GM21737 (cell line): ENCODE results near the gene TULP1.
"Not testable (repeated sequence)": the region's sequence is repeated elsewhere in the genome, so short reads cannot be mapped to it uniquely, and the experiment has no call there.

ENCODE experiments used
- ATAC-seq: cut with Tn5 transposase; IDR thresholded peaks from one replicate; pipeline ENCODE4 v1.9.1; 2021; ENCODE audit warnings: mild to moderate bottlenecking, moderate library complexity; ENCODE audit not compliant: unreplicated experiment

TULP1 gene

DNA sequence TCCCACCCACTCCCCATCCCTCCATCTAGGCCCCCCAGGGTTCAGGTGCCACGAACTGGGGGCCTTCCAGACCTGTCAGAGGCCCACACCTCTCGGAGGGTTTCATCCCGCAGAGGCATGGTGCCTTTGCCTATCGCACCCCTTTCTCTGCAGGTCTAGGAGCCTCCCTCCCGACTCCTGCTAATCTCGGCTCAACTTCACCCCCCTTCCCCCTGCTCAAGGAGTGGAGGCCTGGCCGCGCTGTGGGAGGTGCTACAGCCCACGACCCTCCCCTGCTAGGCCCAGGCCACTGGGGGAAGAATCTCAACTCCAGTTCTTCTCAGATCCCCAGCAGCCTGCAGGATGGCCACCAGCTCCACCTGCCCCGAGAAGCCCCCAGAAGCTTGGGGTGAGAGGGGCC lies at the start of gene TULP1:
TSS of gene TULP1 (minus strand) at position 157 of the 400 bp plus-strand sequence. CDS start at position 119, 38 bp downstream.
- no peak for ATAC-seq

DNA sequence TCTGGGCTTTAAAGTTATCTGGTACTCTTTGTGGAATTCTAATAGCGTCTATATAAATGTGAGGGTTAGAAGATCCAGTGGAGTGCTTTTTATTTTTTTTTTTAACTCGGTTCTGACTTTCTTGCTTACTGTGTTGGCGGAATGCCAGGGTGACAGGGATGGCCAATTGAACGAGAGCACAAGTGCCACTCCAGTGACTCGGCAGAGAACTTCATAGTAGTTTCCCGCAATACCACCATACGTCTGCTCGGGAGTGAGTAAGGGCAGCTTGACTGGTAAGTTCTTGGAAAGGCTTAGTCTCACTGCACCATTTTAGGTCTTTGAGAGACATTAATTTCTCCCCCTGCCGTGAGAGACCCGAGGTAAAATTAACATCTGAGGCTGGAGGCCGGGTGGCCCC lies 49.4 kb upstream of the TULP1 start:
- ATAC-seq, result no peak

DNA sequence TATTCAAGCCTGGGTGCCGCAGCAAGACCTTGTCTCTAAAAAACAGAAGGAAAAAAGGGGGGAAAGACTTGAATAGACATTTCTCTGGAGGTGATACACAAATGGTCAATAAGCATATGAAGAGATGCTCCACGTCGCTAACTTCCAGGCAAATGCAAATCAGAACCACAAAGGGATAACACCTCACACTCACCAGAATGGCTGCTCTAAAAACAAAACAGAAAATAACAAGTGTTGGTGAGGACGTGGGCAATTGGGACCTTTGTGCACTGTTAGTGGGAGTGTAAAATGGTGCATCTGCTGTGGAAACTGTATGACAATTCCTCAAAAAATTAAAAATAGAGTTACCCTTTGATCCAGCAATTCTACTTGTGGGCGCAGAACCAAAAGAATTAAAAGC lies 48.4 kb upstream of the TULP1 start:
- ATAC-seq, result no peak

DNA sequence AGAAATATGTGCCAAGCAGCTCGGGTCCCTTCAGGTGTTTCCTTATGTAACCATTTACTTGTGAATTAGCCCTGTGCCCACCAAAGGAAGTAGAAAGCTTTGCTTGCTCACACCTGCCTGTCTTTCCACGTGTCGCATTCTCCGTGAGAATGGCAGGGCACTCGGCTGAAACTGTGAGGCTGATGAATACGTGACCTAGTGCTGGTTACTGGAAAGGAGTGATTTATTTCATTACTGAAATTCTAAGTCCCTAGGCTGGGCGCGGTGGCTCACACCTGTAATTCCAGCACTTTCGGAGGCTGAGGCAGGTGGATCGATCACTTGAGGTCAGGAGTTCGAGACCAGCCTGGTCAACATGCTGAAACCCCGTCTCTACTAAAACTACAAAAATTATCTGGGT lies 45.9 kb upstream of the TULP1 start:
- no peak for ATAC-seq

DNA sequence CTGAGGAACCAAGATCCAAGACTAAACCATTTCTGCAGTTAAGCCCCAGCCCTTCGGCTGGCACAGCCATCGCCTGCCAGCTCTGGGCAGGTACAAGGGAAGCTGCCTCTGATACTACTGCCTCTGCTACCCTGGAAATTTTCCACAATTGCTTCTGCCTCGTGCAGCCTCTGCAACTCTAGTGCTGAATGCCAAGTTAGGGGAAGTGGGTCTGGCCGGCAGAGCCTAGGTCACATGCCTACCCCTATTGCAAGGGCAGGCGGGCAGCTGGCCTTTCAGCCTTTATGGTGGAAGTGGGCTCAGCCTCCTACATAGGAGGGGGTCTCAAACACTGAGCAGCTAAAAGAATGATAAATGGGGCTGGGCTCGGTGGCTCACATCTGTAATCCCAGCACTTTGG lies 44.5 kb upstream of the TULP1 start:
- ATAC-seq, result no peak

DNA sequence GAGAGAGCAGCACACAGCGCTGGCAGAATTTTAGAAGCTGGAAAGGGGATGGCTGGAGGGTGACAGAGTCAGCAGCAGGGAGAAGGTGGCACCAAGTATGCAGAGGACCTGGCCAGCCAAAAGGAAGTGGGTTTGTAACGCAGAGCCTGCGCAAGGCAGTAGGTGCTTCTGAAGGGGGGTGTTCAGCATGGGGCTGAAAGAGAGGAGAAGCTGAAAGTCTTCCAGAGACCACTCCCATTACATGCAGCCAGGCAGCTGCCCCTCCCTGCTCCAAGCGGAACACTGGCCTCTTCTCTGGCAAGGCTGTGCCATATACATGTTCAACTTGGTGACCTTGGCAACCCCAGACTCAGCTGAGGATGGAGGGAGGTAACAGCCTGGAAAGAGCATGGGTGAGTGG lies 42.1 kb upstream of the TULP1 start:
- no peak for ATAC-seq

DNA sequence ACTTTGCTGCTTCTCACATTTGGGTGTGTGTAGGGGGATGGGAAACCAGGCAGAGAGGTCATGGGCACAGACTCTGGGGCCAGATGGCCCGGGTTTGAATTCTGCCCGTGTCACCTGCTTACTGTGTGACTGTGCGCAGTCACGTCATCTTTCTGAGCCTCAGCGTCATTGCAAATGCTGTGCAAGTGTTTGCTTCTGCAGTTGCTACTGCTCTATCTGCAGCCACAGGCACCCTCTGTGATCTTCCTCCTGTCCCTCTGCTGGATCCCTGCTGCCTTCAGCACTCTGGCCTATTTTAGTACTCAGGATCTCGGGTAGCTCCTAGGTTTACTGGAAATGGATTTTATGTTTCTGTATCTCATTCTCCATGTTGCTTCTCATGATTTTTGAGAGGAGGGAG lies 40.6 kb upstream of the TULP1 start:
- ATAC-seq, result no peak

DNA sequence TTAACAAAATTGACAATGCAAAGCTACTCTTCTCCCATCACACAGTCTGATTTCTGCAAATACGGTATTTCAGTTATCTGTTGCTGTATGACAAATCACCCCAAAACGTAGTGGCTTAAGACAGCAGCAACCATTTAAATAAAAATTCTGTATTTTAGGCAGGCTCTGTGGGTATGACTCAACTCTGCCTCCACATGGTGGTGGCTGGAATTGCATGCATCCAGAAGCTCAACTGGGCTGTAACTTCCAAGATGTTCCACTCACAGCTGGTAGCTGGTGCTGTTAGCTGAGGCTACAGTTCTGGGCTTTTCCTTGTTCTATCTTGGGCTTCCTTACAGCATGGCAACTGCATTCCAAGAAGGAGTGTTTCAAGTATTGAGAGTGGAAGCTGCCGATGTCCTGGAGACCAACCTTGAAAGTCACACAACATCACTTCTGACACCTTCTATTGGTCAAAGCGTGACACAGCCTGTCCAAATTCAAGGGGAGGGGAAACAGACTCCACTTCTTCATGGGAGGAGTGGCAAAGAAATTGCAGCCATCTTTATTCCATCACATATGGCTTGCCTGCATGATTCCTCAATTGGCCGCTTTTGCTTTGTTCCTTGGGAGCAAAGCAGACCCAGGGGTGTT lies 39.7 kb upstream of the TULP1 start:
- ATAC-seq, result no peak

DNA sequence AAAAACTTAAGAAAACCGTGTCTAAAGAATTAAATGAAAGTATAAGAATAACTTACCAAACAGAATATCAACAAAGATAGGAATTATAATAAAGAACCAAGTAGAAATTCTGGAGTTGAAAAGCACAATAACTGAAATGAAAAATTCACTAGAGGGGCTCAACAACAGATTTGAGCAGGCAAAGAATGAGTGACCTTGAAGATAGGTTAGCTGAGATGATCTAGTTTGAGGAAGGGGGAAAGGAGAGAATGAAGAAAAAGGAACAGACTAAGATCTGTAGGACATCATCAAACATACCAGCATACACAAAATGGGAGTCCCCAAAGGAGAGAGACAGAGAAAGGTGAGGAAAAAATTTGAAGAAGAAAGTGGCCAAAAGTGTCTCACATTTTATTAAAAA lies 37.7 kb upstream of the TULP1 start:
- ATAC-seq, result no peak

DNA sequence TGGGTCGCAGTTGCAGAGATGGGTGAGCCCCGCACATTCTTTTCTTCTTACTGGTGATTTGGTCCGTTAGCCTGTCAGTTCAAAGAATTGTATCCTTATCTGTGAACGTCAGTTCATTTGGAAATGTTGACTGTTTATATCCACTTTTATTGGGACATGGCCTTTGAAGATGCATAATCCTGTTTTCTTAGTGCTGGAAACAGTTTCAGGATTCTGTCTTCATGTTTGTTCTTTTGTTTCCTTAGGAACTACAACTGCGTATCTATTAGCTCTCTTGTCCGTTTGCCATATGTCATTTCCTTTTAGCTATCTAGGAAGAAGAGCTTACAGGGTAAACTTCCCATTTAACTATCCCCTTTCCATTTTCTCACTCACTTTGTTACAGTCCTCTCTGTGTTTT lies 35.0 kb upstream of the TULP1 start:
- ATAC-seq, result no peak

DNA sequence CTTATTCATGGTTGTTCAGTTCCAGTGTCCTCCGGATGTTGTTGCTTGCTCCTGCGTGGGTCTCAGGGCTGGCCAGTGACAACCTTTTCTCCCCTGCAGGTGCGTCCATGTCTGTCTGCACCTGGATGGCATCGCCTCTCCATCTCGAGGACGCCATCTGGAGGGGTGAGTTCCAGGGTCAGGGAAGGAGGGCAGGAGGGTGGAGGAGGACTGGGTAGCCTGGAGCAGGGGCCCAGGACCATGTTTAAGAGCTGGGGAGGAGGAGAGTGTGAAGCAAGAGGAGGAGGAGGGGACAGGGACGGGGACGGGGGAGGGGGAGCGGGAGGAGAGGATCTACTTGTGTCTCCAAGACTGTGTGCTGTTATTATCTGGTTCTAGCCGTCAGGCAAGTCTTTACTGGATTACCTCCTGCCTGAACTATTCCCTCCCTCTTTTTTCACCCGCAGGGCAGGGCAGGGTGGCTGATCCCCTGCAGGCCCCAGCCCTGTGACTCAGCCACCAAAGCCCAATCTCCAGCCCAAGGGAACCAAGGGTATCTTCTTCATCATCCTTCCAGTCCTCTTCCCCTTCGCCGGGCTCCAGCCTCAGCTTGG lies 32.2 kb upstream of the TULP1 start:
- ATAC-seq, result no peak

DNA sequence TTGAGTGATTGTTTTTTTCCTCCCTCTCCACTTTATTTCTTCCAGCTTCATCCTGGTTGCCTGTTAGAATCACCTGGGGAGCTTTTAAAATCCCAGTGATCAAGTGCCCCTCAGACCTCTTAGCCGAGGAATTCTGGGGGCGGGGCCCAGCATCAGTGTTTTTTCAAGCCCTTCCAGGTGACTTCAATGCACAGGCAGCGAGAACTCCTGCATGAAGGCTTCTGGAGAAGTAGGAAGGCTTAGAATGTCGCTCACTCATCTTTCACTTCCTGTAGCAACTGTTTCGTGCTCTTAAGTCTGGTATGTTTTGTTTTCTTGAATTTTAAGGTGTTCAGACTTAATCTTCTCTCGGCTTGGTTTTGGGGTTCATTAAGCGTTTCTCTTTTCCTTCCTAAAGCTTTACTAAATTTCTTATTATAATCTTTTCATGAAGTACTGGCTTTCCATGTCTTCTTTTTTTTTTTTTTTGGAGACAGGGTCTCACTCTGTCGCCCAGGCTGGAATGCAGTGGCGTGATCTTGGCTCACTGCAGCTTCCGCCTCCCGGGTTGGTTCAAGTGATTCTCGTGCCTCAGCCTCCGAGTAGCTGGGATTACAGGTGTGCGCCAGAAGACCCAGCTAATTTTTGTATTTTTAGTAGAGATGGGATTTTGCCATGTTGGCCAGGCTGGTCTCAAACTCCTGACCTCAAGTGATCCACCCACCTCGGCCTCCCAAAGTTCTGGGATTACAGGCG lies 30.9 kb upstream of the TULP1 start:
- ATAC-seq, result no peak

DNA sequence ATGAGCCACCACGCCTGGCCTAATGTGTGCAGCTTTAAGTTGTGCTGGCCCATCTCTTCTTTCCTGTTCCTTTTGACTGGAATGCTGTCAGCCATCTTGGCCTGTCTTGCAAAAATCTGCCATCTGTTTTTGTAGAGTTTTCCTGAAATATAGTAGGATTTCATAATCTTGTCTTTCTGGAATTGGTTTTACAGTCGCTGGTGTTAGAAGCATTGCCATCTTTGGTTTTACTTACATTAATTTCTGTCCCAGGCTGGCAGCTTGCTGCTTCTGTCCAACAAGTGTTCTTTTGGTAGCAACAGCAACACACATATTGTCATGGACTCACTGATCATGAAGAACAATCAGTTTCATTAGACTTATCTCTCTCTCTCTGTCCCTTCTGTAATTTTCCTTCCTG lies 29.1 kb upstream of the TULP1 start:
- ATAC-seq, result no peak

DNA sequence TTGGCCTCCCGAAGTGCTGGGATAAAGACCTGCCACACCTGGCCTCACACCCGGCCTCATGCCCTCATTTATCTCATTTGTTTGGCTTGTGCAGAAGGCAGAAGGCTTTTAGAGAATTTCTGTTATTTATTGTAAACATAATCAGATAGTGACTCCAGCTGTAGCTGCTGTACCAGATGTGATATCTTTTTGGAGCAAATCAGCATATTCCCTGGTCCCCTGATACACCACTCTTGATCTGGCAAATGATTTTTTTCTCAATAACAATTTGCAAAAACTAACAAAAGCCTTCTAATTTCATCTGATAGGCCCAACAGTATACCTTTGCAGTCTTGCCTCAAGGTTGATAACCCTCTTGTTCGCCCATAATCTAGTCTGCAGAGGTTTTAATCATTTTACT lies 26.5 kb upstream of the TULP1 start:
- no peak for ATAC-seq

DNA sequence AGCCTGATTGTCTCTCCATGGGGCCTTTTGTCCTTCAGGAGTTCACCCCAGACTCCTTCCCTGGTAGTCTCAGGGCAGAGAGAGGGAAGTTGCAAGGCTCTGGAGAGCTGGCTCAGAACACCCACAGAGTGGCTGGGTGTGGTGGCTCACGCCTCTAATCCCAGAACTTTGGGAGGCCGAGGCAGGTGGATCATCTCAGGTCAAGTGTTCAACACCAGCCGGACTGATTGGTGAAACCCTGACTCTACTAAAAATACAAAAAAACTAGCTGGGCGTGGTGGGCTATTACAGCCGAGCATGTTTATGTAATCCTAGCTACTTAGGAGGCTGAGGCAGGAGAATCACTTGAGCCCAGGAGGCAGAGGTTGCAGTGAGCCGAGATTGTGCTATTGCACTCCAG lies 23.2 kb upstream of the TULP1 start:
- not testable (repeated sequence) for ATAC-seq

DNA sequence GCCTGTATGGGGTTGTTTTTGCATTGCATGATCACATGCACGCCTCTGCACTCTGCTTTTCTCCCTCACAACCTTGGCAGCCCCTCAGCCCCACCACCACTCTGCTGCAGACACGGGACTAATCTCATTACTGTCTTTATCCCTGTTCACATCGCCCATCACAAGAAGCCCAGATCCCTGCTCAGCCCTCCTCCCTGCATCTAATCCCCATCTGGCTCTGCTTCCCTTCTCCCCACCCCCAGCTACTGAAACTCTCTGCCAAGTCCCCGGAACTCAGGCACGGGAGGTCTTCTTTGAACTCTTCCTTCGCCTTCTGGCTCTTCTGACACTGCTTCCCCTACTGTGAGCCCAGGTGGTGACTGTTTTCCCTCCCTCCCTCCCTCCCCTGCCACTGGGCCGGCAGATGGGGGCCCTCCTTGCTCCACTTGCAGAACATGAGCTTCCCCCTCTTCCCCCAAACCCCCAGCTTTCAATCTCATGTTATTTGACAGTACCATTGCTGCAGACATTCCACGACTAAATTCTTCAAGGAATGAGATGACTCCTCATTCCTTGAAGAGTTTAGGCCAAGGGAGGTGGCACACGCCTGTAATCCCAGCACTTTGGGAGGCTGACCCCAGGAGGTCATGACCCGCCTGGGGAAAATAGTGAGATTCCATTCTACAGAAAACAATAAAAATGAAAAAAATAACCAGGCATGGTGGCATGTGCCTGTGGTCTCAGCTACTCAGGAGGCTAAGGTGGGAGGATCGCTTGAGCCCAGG lies 21.9 kb upstream of the TULP1 start:
- no peak for ATAC-seq

DNA sequence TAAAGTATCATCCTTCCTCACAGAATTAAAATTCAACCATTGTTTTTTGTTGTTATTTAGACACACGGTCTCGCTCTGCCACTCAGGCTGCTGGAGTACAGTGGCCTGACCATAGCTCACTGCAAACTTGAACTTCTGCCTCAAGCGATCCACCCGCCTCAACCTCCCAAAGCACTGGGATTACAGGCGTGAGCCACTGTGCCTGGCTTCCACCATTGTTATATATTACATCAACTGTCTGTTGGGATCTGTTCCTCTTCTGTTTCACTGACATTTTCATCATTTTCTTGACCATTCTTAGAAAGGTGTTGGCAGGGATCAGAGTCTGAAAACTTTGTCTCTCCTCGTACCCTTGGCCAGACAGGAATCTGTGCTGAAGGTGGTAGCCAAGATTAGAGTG lies 21.3 kb upstream of the TULP1 start:
- ATAC-seq, result no peak

DNA sequence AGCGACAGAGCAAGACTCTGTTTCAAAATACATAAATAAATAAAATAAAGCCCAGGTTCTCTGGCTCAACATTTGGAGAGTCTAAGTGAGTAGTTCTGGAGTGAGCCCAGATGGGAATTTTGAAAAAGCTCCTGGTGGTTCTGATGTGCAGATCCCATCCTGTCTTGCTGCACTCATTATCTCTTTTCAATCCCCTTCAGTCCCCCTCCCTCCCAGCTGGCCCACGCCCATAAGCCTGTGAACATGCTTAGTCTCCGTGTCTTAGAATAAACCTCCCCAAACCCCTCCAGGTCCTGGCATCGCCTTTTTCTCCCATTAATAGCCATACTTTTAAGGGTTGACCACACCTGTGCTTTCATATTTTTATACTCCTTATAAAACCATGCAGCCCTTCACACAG lies 19.4 kb upstream of the TULP1 start:
- no peak for ATAC-seq

DNA sequence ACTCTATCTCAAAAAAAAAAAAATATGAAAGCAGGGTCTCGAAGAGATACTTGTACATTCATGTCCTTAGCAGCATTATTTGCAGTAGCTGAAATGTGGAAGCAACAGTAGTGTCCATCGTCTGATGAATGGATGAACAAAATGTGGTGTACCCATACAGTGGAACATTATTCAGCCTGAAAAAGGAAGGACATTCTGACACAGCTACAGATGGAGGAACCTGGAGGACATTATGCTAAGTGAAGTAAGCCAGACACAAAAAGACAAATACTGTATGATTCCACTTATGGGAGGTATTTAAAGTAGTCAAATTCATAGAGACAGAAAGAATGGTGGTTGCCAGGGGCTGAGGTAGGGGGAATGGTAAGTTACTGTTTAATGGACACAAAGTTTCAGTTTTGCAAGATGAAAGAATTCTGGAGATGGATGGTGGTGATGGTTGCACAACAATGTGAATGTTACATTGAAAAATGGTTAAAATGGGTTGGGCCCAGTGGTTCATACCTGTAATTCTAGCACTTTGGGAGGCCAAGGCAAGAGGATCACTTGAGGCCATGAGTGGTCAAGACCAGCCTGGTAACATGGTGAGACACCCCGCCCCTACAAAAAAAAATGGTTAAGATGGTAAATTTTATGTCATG lies 11.8 kb upstream of the TULP1 start:
- ATAC-seq, result no peak

DNA sequence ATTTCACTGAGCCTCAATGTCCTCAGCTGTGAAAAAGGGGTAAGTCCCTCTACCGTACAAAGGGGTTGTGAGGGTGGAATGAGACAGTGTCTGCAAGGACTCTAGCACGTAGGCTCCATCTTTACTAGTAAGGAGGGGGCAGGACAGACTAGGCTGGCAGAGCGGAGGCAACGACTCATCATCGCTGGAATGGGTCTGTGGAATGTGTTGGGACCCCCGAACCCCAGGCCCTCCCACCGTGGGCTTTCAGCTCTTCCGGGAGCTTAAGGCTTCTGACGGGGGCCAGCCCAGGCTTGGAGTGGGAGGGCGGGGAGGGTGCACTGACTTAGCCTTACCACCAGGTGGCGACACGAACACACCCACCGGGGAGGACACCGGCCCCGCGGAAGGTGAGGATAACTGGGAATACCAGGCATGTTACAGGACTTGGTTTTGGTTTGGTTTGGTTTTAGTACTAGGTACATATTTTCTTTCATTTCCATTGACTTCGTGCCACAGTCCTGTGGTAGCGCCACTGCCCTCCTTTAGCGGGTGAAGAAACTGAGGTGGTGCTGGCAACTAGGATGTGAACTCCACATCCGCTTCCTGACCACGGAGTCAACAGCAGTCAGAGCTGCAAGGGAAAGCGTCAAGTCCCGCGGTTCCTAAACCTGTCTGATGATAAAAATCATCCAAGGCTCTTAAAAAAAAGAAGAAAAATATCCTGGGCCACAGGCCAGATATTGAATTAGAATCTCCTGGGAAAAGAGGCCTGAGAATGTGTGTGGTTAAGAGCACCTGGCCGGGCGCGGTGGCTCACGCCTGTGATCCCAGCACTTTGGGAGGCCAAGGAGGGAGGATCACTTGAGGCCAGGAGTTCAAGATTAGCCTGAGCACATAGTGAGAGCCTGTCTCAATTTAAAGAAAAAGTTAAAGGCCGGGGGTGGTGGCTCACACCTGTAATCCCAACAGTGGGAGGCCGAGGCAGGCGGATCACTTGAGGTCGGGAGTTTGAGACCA lies 10.3 kb upstream of the TULP1 start:
- peak; percentile 69 for ATAC-seq
